GM21360 (cell line): ENCODE data around the gene HARS2.
"Not testable (repeated sequence)": the region's sequence is repeated elsewhere in the genome, so short reads cannot be mapped to it uniquely, and the experiment has no call there.

Source experiments
- ATAC-seq: cut with Tn5 transposase; IDR thresholded peaks from one replicate; pipeline ENCODE4 v1.9.1; 2021; ENCODE audit warnings: mild to moderate bottlenecking, moderate library complexity; ENCODE audit not compliant: unreplicated experiment

Gene HARS2

DNA sequence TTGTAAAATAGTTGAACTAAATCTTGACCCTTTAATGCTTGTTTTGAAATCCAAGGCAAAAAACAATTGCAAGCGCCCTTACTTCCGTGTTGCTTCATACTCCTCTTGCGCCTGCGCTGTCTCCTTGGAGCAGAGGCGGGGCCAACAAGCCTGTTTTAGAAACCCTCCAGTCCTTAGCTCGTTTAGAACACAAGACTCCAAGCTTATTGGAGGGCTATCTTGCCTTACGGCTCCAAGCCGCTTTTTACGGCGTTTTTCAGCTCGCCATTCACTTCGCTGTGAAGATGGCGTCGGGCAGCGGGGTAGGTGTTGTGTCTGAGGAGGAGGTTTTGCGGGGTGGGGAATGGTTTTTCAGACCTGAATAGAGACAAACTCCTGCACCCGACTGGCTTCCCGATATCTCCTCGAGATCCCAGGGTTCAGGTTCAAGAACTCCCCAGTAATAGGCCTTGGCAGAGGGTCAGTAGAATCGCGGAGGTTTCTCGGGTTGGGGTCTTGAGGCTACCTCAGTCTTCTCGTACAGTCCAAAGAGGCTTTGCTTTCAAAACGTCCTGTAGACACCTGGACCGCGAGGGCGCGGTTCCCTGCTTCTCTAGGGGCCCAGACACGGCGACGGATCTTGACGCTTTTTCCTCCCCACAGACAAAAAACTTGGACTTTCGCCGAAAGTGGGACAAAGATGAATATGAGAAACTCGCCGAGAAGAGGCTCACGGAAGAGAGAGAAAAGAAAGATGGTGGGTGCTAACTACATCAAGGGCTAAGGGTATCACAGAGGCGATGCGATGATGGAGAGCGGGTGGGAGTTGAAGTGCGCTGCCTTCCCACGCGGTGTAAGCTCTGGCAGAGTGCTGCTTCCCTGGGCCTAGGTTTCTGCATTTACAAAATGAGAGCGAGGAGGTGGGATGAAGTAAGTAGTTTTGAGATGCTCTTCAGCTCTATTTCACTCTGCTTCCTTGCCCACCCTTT, 9.2 kb downstream of the HARS2 start, which contains the start of gene ZMAT2:
ZMAT2 (plus strand) TSS at position 271 of the 968 bp plus-strand sequence; CDS start at position 285, 14 bp downstream.
- peak; percentile 98 for ATAC-seq

DNA sequence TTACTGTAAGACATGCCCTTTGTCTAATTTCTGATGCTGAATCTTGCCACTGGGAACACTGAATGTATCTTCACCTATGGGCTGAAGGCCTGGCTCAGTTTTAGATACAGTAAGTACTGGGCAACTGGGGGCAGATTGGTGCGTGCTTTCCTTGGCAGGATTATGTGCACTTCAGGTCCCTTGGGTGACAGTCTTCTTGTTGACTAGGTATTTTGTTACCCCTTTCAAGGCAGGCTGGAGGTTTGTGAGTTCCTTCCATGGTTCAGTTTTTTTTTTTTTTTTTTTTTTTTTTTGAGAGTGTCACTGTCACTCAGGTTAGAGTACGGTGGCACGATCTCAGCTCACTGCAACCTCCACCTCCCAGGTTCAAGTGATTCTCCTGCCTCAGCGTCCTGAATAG, 16.6 kb downstream of the HARS2 start:
- ATAC-seq = no peak

DNA sequence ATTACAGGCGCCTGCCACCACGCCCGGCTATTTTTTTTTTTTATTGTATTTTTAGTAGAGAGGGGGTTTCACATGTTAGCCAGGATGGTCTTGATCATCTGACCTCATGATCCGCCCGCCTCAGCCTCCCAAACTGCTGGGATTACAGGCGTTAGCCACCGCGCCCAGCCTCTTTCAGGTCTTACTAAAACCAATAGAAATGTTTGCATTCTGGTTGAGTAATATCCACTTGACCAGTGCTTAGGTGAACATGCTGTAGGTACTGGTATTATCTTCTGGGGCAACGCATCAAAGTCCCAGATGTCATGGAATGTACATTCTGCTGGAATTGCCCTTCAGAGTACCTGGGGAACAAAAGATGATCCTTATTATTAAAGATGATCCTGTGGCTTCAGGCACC, 17.5 kb downstream of the HARS2 start:
- ATAC-seq = not testable (repeated sequence)

DNA sequence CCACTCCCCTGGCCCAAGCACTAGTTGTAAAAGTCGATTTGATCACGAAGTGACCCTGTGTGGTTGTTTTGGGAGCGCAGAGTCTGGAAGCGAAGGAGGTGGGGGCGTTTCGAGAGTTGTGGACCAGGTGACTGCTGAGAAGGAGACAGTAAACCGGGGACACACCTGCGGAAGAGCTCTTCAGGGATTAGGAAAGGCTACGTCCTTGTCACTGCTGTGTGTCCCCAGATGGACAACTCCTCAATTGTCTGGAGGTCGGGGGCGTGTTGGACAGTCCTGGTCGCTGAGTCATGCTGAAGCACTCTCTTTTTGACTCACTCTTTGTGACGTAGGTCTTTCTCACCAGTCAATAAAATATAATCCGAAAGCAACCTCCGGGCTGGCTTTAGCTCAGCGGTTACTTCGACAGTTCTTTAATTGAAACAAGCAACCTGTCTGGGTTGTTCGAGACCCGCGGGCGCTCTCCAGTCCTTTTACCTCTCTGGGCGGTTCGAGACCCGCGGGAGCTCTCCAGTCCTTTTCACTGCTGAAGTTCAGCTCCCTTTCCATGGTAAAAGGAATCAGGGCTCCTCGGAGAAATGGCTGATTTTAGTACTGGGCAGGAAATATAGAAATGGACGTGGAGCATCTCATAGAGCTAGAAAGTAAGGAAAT, 19.8 kb downstream of the HARS2 start:
- ATAC-seq = peak; percentile 85

DNA sequence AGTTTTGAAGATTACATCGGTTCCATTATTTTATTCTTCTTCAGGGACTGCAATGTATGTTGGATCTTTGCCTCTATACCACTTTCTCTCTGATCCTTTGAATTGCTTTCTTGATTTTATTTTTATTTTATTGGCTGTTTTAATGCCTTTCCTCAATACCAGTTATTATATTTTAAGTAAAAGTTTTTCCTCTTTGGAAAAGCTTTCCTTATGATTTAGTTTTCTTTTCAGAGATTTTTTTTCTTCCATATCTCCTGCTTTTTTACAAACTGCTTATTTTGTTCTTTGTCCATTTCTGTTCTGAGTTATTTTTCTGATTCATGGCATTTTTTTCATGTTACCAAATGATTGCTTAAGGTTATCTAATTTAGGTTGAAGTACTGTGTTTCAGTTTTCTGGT, 20.5 kb downstream of the HARS2 start:
- no peak for ATAC-seq

DNA sequence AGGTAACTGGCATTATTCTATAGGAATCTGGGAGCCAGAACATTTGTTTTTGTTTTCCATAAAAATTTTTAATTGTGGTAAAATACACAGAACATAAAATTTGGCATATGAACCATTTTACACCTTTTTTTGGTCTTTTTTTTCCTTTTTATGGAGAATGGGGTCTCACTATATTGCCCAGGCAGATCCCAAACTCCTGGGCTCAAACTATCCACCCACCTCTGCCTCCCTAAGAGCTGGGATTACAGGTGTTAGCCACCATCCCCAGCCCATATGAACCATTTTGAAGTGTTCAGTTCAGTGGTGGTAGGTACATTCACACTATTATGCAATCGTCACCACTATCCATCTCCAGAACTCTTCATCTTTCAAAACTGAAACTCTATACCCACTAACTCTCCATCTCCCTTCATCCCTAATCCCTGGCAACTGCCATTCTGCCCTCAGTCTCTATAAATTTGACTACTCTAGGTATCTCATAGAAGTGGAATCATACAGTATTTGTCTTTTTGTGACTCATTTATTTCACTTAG, 22.4 kb downstream of the HARS2 start:
- no peak for ATAC-seq

DNA sequence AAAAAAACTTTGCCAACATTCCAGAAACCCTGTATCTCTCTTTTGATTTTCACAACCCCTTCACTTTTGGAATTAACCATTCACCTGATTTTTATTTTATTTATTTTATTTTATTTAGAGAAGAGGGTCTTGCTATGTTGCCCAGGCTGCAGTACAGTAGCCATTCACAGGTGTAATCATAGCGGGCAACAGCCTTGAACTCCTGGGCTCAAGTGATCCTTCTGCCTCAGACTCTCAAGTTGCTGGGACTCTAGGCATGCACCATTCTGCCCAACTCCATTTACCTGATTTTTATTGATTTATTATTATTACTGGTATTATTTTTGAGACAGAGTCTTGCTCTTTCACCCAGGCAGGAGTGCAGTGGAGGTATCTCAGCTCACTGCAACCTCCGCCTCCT, 25.0 kb downstream of the HARS2 start:
- ATAC-seq = not testable (repeated sequence)

DNA sequence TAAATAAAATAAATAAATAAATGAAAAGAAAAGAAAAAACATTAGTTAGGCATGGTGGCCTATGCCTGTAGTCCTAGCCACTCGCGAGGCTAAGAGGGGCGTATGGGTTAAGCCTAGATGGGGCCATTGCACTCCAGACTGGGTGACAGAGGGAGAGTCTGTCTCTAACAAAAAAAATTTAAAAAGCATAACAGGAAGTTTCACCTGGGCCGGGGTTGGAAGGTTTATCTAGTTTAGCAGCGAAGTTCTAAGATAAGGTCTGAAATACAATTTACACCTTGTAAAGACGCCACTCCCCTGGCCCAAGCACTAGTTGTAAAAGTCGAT, 27.0 kb downstream of the HARS2 start:
- ATAC-seq = no peak

DNA sequence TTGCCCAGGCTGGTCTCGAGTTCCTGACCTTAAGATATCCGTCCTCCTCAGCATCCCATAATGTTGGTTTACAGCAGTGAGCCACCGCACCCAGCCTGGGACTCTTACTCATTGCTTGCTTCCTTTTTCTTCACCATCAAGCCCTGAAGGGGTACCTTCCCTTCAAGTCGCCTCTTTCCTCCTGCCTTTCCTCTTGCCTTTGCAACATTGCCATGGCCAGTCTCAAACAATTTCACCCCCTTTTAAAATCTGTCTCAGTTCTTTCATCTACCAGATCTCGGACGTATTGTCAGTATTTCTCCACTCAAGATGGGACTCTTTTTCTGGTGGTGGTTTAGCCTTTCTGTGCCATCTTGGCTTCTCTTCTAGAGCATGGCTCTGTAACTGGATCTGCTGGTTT, 29.5 kb downstream of the HARS2 start:
- not testable (repeated sequence) for ATAC-seq

DNA sequence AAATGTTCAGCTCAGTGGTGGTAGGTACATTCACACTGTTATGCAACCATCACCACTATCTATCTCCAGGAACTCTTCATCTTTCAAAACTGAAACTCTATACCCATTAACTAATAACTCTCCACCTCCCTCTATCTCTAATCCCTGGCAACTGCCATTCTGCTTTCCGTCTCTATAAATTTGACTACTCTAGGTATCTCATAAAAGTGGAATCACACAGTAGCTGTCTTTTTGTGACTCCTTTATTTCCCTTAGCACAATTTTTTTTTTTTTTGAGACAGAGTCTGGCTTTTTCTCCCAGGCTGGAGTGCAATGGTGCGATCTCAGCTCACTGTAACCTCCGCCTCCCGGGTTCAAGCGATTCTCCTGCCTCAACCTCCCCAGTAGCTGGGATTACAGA, 30.1 kb downstream of the HARS2 start:
- ATAC-seq = not testable (repeated sequence)

DNA sequence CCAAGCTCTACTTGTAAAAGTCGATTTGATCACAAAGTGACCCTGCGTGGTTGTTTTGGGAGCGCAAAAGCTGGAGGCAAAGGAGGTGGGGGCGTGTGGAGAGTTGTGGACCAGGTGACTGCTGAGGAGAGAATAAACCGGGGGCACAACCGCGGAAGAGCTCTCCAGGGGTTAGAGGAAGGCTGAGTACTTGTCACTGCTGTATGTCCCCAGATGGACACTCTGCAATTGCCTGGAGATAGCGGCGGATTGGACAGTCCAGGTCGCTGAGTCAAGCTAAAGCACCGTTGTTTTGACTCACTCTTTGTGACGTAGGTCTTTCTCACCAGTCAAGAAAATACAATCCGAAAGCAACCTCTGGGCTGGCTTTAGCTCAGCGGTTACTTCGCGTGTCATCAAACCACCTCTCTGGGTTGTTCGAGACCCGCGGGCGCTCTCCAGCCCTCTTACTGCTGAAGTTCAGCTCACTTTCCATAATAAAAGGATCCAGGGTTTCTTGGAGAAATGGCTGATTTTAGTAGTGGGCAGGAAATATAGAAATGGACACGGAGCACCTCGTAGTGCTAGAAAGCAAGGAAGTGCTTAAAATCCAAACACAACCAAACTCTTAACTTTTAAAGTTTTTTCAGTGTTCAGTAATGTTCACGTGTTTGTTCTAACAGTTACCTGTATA, 34.7 kb downstream of the HARS2 start:
- ATAC-seq = peak; percentile 92

DNA sequence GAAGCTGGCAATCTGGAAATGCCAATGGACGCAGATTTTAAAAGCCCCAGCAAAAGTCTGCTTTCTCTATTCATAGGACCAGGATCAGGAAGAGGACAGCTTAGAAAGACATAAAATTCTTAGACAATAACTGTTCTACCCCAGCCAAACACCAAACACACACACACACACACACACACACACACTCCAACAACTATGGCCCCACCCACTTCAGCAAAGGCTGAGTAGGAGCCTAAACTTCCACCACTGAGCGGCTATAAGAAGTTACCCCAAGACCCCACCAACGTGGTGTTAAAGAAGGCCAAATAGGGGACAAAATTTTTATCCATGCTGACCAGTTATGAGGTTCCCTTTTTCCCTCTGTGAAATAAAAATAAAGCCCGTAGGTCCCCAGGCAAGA, 41.8 kb downstream of the HARS2 start:
- no peak for ATAC-seq

DNA sequence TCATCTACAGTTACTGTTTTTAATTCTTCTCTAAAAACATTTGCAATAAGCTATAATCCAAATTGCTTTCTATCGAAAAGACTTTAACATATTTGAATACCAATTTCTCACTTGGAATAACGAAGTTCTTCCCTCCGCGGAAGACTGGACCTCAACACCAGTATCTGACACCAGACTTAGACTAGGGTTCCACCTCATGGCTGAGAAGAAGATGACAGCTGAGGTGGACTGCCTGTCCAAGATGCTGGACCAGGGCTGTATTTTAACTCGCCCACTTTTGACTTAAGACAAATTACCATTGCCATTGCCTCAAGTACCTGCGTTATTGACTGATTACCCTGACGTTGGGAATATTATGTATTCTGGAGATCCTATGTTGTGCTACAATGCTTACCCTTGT, 43.1 kb downstream of the HARS2 start:
- no peak for ATAC-seq

DNA sequence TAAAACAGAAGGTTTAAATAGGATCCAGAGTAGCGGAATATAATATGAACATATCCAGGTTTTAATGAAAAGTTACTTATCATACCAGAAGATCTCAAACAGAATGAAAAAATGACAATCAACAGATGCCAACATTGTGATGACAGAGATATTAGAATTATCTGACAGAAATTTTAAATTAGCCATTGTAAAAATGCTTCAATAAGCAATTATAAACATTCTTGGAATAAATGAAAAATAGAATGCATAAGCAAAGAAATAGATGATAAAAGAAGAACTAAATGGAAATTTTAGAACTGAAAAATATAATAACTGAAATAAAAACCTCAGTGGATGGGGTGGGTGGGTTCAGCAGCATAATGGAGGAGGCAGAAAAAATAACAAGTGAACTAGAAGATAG, 46.2 kb downstream of the HARS2 start:
- no peak for ATAC-seq

DNA sequence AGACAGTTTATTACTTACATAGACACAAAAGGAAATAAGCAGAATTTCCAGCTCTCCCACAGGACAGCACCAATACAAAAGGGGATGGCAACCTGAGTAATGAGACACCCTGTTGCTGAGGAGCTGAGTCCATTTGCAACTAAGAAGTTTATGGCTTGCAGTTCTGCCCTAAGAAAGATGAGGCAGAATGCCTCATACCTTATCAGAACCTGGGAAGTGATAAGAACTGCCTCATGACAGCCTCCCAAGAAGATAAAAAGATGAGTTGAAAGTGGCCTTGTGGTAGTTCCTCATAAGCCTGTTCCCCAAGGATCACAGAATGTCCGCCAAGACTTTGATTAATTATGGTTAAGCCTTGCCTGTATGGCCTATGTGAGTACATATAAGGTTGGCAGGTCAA, 50.7 kb downstream of the HARS2 start:
- no peak for ATAC-seq
